Forelimb muscle (tissue), 1 donor: ENCODE measurements around the gene DGKQ. TPM values are rescaled to one million over a fixed set of nuclear protein-coding genes. Genes with fewer than 3 reads are reported as not detected.
"Not testable (repeated sequence)": the region's sequence is repeated elsewhere in the genome, so short reads cannot be mapped to it uniquely, and the experiment has no call there.

ENCODE experiments used
- DNase-seq: peaks from one replicate; pipeline ENCODE4 v3.0.0-alpha.2; 2013; ENCODE audit warnings: low read depth
- polyA plus RNA-seq: library from polyadenylated mRNA; unstranded; fragments of 120-200 nt; gene quantifications from one replicate; pipeline ENCODE4 v1.2.1, GENCODE V29; 2013; ENCODE audit not compliant: insufficient read length

DGKQ gene
- polyA plus RNA-seq, 1 donor: 3.6 TPM

DNA sequence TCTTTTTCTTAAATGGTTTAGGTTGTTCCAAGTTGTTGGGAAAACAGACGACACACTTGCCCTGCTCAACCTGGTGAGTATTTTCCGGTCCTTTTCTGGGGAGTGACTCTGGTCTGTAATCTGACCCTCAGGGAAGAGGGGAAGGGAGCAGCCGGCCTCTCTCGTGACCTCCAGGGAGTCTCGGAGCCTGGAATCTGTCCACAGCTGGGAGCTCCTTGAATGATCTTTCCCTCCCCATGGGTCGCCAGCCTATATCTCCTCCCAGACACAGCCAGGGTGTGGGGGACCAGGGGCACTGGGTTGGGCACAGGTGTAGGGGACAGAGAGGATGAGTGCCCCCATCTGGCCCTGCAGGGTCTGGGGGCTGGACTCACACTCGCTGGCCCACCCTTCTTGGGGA lies 22.2 kb downstream of the DGKQ start:
- no peak for DNase-seq

GRCh38 chr4:950136-951020 lies 23.0 kb downstream of the DGKQ start:
- no peak for DNase-seq

DNA sequence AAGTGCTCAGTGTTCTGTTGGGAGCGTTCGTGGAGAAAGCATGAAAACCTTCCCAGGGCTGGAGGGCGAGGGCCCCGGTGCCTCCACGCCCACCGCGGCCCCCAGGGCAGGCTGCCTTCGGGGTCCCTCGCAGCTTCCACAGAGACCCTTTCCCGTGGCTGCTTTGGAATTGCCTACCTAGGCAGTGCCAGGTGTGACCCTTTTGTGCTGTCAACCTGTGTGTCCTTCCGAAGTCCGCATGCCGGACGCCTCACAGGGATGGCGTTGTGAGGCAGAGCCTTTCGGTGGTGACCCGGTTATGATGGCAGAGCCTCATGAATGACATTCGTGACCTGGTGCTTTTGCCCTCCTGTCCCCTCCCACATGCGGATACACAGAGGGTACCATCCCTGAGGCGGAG lies 23.7 kb downstream of the DGKQ start:
- DNase-seq: no peak

DNA sequence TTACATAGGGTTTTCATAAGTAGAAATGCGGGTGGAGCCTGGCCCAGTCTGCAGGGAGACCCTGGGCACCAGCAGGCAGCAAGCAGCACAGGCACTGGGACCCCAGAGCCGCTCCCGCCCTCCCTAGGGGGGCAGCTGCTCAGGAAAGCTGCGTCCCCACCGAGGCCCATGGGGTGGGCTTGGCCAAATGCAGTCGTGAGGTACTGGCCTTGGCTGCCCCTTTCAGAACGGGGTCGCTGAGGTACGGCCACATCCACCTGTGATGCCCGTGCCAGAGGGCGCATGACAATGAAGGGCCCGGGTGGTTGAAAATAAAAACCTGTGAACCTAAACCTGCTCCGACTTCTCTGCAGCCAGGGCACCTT lies 24.5 kb downstream of the DGKQ start:
- no peak for DNase-seq

DNA sequence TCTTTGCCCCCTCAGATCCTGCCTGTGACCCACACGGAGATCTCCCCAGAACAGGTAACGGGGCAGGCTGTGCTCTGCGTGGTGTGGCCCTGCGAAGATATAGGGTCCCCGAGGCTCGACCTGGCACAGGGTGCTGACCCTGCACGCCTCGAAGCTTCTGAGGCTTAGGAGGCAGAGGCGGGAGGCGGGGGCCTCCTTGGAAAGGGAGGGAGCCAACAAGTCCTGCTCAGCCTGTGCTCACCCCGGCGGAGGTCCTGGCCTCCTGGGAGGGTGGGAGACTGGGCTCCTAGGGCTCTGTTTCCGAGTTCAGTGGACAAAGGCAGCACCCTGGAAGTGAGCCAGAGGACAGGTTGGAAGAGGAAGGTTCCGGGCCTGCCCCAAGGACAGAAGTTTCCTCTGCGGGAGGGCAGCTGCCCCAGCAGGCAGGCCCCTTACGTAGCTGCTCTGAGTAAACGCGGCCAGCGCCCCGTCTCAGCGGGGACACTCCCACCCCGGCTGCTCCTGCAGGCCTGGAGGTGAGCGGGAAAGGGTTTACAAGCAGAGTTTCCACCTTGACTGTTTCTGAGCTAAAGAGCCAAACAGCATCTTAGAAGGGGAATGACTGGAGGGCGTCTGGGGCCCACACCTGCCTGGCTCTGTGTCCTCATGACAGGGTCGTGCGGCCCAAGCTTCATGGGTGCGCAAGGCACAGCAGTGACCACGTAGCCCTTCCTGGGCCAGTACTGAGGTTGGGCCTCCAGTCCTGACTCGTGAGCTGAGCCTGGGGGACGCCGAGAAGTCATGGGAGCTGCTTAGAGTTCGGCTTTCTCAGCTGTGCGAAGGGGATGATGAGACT lies 25.1 kb downstream of the DGKQ start:
- DNase-seq: no peak

DNA sequence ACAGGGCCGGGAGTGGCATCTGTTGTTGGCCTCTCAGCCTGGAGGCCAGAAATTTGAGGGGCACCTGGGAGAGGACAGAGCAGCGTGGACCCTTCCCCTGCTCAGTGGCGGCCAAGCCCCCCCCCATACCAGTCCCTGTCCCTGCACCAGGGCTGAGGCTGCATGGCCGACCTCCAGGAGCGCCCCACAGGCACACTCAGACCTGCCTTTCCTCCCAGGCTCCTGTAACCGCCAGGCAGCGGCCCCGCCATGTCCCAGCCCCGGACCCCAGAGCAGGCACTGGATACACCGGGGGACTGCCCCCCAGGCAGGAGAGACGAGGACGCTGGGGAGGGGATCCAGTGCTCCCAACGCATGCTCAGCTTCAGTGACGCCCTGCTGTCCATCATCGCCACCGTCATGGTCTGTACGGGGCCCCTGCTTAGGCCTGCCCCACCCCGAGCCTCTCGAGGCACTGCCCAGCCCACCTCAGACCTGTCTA lies 25.8 kb downstream of the DGKQ start:
- DNase-seq: no peak

- no peak for DNase-seq
Measured at GRCh38 chr4:946517-947471, 26.6 kb downstream of the DGKQ start.

DNA sequence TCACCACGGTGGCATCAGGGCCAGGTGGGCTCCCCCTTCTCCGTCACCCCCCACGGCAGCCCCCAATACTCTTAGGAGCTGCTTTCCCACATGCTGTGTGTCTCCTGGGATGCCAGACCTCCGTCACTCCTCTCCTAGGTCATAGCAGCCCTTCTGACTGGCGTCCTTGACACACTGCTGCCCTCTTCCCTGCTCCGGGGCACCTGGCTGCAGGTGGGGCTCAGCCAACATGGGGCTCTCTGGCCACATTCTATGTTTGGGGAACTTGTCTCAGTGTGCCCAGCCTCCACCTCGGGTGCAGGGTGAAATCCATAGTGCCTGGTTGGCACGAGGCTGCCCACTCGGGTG lies 27.3 kb downstream of the DGKQ start:
- no peak for DNase-seq

DNA sequence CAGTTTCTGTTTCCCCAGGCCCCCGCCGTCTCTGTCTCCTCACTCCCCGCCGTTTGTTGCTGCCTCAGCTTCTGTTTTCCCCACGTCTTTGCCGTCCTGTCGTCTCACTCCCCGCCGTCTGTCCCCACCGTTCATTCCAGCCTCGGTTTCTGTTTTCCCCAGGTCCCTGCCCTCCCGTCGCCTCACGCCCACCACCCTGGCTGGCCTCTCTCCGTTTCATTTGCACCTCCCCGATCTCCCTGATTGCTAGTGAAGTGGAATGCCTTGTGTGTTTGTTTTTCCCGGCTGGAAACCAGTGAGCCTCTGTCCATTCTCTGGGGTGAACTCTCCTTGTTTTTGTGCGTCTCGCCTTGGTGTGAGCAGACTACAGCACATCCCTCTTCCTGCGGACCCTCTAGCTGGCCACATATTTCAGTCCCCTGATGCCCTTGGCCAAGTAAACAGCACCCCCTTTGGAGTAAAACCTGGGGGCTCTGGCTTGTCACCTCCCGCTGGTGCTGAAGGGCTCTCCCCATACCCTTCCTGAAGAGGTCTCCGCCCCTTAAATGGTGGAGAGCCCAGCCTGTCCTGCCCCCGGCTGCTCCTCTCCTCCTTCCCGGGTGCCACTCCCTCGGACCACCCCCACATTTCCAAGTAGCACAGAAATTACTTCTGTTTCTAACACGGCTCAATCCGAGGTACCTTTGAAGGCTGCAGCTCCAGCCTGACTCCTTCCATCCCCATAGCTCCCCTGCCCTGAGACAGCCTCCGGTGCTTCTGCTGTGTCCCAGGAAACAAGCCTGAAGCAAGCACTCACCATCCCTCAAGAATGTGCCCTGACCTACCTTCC lies 27.9 kb downstream of the DGKQ start:
- no peak for DNase-seq

GRCh38 chr4:939508-939907 lies 33.9 kb downstream of the DGKQ start:
- not testable (repeated sequence) for DNase-seq

DNA sequence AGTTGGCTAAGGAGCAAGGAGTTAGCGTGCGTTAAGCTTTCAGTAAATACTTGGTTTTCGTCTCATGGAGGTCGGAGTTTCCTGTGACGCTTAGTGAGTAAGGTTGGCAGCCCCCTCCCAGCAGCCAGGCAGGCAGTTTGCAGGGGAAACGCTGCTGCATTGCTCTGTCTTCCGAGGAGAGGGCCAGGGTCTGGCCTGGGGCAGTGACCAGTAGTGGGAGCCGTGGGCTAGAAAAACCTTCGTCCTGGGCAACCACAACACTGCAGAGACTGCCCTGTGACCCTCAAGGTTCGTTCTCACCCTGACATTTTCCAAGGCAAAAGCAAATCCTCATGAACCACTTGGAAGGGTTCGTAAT lies 40.7 kb downstream of the DGKQ start:
- no peak for DNase-seq

GRCh38 chr4:931960-932712 lies 41.2 kb downstream of the DGKQ start, which contains the start of the genes GAK and TMEM175:
TSS of gene GAK (minus strand) at chr4:932316. CDS start at chr4:932187, 129 bp downstream.
TSS of gene TMEM175 (plus strand) at chr4:932460. CDS start at chr4:947740, 15,280 bp downstream.
- peak; percentile 95 for DNase-seq

- no peak for DNase-seq
Measured at GRCh38 chr4:931194-931959, 42.0 kb downstream of the DGKQ start.

GRCh38 chr4:930827-931193 lies 42.6 kb downstream of the DGKQ start:
- DNase-seq: no peak

DNA sequence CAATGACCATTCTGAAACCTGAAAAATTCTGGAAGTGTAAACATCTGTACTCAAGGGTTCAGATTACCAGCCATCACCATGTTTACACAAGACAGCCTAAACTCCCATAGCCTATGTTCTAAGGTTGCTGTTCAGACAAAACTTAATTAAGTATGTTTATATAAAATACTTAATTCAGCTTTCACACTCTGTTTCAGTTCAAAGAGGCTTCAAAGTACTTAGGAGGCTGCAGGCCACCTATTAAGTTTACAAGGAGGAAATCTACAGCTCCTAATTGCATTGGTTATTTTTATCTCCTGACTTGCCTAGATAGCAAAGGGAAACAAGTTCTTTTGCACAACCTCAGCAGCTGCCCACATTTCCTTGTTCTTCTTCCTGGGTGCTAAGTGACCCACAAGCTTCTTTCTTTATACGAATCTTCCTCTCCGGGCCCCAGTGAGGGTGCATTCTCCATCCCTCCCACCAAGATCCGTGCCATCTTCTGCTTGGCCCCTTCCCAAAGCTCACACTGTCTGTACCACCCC lies 43.3 kb downstream of the DGKQ start:
- DNase-seq: no peak

DNA sequence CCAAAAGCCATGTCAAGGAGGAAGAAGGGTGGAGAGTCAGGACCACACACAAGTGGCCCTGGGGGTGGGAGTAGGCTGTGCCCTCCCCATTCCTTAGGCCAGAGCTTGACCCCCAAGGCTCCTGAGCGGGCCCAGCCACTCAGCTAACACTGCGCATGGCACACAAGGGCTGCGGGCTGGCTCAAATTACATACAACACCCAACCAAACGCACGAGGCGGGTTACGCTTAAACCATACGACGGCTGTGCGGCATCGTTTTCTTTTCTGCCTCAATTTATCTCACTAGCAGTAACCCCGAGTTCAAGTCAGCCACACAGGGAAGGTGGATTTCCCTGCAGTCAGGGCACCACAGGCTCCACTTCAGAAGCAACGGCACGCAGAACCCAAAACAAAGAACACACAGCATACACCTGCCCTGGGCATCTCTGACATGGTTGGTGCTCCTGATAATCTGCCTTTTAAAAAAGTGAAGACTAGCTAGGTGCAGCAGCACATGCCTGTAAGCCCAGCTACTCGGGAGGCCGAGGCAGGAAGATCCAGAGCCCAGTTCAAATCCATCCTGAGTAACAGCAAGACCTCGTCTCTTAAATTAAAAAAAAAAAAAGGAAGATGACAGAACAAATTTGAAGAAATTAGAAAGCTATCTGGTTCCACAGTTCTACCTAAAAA lies 44.1 kb downstream of the DGKQ start:
- DNase-seq: no peak

DNA sequence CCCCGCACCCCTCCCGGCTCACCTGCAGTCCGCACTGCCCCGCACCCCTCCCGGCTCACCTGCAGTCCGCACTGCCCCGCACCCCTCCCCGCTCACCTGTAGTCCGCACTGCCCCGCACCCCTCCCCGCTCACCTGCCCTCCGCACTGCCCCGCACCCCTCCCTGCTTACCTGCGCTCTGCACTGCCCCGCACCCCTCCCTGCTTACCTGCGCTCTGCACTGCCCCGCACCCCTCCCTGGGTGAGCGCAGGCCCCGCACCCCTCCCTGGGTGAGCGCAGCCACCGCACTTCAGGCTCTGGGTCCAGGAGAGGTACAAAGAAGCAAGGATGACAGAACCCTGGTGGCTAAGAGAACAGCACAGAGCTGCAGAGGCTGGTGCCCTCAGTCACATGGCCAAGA lies 45.8 kb downstream of the DGKQ start:
- DNase-seq: not testable (repeated sequence)

DNA sequence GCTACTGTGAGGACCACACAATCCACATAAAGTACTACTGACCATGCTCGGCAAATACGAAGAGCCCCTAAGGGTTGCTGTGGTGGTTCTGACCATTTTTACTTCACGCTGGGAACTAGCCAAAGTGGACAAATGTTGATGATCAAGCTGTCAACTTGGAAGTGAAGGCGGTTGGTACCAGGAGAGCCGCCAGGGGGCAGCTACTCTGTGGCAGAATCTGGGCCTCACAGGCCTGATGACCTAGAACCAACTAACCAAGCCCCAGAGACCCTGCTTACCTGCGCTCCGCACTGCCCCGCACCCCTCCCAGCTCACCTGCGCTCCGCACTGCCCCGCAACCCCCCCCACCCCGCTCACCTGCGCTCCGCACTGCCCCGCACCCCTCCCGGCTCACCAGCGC lies 46.8 kb downstream of the DGKQ start:
- DNase-seq: no peak
